GM12864 (cell line): ENCODE measurements around the gene JOSD2.

Source experiments
- DNase-seq: peaks from one replicate; pipeline ENCODE4 v3.0.0-alpha.2; 2011; ENCODE audit warnings: low read depth
- H3K4me3 ChIP-seq: 2 replicates; pipeline ENCODE4 v1.5.1; 2011; ENCODE audit warnings: mild to moderate bottlenecking, low read depth, low read length, control low read depth
- TF ChIP-seq, protein P1 (sequence below): IDR thresholded peaks from 2 replicates; pipeline ENCODE4 v1.5.1; 2011; ENCODE audit warnings: low read depth, mild to moderate bottlenecking, moderate library complexity, low read length, control low read depth, inconsistent platforms; ENCODE audit errors: missing control alignments

Gene JOSD2

DNA sequence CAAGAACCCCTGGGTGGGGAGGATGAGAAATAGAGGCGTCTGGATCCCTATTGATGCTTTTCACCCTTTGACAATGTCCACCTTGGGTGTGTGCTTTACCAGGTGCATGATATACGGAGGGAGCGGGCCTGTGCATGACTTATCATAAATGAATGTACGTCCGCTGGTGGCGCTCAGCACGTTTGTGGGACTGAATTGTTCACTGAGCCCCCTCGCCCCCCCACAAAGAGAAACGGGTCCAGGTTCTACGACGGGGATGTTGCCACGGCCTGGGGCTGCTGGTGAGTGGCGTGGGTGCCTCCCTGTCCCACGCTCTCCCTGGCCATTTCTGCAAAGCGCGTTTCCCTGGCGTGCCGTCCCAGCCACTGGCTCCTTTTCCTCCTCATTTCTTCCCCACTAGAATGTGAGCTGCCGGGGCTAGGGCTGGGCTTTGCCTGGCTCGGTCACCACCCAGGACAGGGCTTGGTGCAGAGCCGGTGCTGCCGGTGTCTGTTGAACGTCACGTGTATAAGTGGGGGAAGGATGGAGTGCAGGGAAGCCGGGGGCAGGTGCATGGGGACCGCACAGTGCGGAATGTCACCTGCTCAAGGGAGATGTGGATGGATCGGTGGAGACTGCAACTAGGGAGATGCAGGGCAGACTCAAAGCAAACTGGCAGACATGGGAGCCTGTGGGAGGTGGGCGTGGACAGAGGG, 35.7 kb upstream of the JOSD2 start:
- DNase-seq, result no peak
- no peak overlapping the region for H3K4me3 ChIP-seq
- TF ChIP-seq, protein P1, sequence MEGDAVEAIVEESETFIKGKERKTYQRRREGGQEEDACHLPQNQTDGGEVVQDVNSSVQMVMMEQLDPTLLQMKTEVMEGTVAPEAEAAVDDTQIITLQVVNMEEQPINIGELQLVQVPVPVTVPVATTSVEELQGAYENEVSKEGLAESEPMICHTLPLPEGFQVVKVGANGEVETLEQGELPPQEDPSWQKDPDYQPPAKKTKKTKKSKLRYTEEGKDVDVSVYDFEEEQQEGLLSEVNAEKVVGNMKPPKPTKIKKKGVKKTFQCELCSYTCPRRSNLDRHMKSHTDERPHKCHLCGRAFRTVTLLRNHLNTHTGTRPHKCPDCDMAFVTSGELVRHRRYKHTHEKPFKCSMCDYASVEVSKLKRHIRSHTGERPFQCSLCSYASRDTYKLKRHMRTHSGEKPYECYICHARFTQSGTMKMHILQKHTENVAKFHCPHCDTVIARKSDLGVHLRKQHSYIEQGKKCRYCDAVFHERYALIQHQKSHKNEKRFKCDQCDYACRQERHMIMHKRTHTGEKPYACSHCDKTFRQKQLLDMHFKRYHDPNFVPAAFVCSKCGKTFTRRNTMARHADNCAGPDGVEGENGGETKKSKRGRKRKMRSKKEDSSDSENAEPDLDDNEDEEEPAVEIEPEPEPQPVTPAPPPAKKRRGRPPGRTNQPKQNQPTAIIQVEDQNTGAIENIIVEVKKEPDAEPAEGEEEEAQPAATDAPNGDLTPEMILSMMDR, result no peak

DNA sequence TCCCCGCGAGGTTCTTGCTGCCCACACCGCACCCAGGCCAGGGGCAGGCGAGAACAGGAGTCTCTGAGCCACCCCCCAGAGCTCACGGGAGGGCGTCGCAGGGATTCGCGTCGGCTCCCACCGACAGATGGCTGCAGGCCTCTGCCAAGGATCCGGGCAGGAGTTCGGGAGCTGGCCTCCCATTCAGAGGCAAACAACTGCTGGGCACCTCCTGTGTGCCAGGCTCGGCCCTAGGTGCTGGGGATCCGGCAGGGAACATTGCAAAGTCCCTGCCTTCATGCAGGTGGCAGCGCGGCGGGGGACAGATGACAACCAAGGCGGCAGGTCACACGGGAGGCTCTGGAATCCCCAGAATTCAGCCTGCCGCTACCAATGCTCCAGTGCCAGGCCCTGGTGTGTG, 32.0 kb upstream of the JOSD2 start:
- no peak overlapping the region for H3K4me3 ChIP-seq
- TF ChIP-seq, protein P1, result no peak
- no peak for DNase-seq

DNA sequence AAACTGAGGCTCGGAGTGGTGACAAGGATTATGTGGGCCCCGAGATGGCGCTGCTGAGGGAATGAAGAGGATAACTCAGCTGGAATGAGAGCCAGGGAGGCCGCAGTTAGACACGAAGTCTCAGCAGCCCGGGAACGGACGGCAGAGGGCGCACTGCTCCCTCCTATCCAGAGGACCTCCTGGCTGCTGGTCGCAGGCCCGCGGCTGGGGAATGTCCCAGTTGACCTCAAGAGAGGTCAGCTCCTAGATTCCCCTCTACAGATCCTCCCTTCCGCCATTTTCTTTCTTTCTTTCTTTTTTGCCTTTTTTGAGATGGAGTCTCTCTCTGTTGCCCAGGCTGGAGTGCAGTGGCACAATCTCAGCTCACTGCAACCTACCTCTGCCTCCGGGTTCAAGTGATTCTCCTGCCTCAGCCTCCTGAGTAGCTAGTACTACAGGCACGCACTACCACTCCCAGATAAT, 26.8 kb upstream of the JOSD2 start:
- TF ChIP-seq, protein P1, result peak; percentile 93
- H3K4me3 ChIP-seq, result no peak overlapping the region
- peak; percentile 27 for DNase-seq

DNA sequence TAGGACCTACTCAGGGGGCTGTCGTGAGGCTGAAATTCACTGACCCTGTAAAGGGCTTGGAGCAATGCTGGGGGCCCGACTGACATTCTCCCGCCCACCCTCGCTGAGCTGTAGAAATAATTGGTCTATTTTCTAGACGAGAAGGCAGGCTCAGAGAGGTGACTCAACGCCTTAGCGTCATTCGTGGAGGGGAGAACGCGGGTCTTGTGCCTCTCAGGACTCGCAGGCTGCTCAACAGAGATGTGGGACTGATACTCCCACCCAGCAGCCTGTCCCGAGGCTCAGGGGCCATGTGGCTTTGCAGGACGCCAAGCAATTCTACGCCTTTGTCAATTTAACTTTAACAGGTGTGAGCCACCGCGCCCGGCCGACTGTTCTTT, 26.3 kb upstream of the JOSD2 start:
- H3K4me3 ChIP-seq, result no peak overlapping the region
- TF ChIP-seq, protein P1, result no peak
- no peak for DNase-seq

DNA sequence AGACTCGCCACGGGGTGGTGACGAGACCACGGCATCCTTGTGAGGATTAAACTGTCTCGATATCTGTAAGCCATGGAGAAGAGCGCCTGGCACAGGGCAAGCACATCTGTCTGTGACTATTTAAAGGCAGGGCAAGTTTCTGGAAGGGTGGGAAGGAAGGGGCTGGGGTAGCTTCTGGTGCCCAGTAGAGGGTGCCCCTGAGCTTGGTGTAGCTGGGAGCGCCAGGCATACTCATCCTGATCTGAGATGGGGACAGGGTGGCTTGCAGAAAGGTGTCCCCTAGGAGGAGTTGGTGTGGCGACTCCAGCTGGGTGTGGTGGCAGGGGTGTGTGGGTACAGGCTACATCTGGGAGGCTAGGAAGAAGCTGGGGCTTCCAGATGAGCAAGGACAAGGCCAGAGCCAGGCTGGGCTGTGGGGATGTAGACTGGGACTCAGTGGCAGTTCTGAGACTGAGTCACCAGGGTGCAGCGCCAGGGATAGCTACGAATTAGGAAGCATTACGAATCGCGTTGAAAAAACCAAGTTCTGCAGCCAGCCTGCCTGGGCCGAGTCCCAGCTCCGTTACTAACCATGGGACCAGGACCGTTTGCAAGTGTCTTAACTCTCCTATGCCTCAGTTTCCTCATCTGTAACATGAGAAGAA, 25.8 kb upstream of the JOSD2 start:
- H3K4me3 ChIP-seq, result no peak overlapping the region
- TF ChIP-seq, protein P1, result peak; percentile 10
- DNase-seq, result no peak

DNA sequence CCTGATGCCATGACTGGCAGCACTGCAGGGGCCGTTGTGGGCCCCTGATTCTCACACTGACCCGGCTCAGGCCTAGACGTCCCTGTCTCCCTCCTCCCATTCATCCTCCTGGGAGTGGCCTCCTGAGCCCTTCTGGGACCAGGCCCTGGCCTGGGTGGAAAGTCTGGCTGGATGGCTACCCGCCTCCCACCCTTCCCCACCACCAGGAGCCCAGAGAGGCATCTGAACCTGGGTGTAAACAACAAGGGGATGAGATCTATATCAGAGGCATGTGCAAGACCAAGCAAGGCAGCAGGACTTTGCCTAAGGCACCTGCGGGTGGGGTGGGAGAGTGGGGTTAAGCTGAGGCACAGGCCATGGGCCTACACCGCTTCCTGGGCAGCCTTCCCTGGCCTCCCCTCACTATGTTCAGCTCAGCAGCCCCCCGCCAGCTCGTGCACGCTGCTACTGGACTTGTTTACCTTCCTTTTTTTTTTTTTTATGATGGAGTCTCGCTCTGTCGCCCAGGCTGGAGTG, 24.7 kb upstream of the JOSD2 start:
- H3K4me3 ChIP-seq, result no peak overlapping the region
- TF ChIP-seq, protein P1, result no peak
- no peak for DNase-seq

DNA sequence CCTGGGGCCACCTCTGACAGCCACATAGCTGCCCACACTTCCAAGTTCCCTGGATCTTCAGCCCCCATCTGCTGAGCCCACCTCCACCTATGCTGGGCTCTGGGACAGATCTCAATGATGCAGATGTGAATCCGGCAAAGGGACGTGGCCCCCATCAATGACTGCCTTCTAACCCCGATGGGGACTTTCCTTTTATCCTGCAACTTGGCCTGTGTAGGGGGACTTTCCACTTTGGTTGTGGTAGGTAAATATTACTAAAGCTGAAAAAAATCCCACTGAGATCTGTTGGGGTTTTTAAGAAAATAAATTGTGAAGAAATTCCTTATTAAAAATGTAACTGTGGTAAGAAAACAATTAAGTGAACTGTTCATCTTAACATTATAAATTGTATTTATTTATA, 23.5 kb upstream of the JOSD2 start:
- DNase-seq, result no peak
- no peak overlapping the region for H3K4me3 ChIP-seq
- TF ChIP-seq, protein P1, result no peak
